IMR-90 (cell line): ENCODE results near the gene EIF3A. TPM values are rescaled to one million over a fixed set of nuclear protein-coding genes. Genes with fewer than 3 reads are reported as not detected.

ENCODE experiments used
- ATAC-seq: fragments of 200-7000 bp; cut with Tn5 transposase; 2 replicates; pipeline ENCODE4 v1.9.1; 2020; ENCODE audit warnings: low read depth, mild to moderate bottlenecking, moderate library complexity
- BruUV-seq: library from RNA; stranded (reverse); fragments of 400-500 nt; replicated peaks from 2 replicates; lab custom pipeline; 2021; lab: Mats Ljungman, UMichigan
- CTCF ChIA-PET: fragments of 300-600 bp; formaldehyde crosslinking; extraction: SDS; loops from one replicate; lab custom pipeline; 2021; ENCODE audit warnings: antibody characterized with exemption; lab: Yijun Ruan, JAX
- POLR2A ChIA-PET: fragments of 300-600 bp; sonication (Branson Sonifier 250); formaldehyde crosslinking; loops from one replicate; lab custom pipeline; 2022; ENCODE audit warnings: antibody characterized with exemption; ENCODE audit not compliant: unreplicated experiment; lab: Charles Lee
- DNase-seq: peaks from one replicate; pipeline ENCODE4 v3.0.0; 2013
- H2AFZ ChIP-seq: replicated peaks from 2 replicates; pipeline ENCODE3; 2013; ENCODE audit warnings: low read length, mild to moderate bottlenecking; ENCODE audit not compliant: poor library complexity
- H2AK5ac ChIP-seq: 2 replicates; pipeline ENCODE4 v1.6.1; 2013; ENCODE audit warnings: low read depth, low read length, inconsistent platforms
- H2AK9ac ChIP-seq: replicated peaks from 2 replicates; pipeline ENCODE3; 2013; ENCODE audit warnings: mild to moderate bottlenecking, low read depth, low read length, moderate library complexity; ENCODE audit not compliant: poor library complexity
- H2BK120ac ChIP-seq: 2 replicates; pipeline ENCODE4 v1.6.1; 2013; ENCODE audit warnings: low read depth, low read length, inconsistent platforms
- H2BK15ac ChIP-seq: 3 replicates; pipeline ENCODE4 v1.6.1; 2013; ENCODE audit warnings: low read depth, low read length, inconsistent platforms
- H2BK20ac ChIP-seq: 2 replicates; pipeline ENCODE4 v1.6.1; 2013; ENCODE audit warnings: low read depth, mild to moderate bottlenecking, inconsistent platforms, low read length, moderate library complexity
- H2BK5ac ChIP-seq: 2 replicates; pipeline ENCODE4 v1.6.1; 2013; ENCODE audit warnings: mild to moderate bottlenecking, low read depth, low read length, inconsistent platforms; ENCODE audit not compliant: poor library complexity, severe bottlenecking
- H3K14ac ChIP-seq: replicated peaks from 2 replicates; pipeline ENCODE4 v1.6.1; 2013; ENCODE audit warnings: low read depth, low read length, inconsistent platforms
- H3K18ac ChIP-seq: 2 replicates; pipeline ENCODE4 v1.6.1; 2013; ENCODE audit warnings: low read depth, low read length, control low read depth
- H3K23ac ChIP-seq: 2 replicates; pipeline ENCODE4 v1.6.1; 2013; ENCODE audit warnings: low read depth, low read length, inconsistent platforms
- H3K27ac ChIP-seq: 2 replicates; pipeline ENCODE4 v1.5.1; 2013; ENCODE audit warnings: mild to moderate bottlenecking, control low read depth, low read length; ENCODE audit not compliant: insufficient read depth
- H3K27me3 ChIP-seq: 2 replicates; pipeline ENCODE4 v1.6.1; 2013; ENCODE audit warnings: low read length; ENCODE audit not compliant: control insufficient read depth, insufficient read depth
- H3K36me3 ChIP-seq: 2 replicates; pipeline ENCODE4 v1.6.1; 2013; ENCODE audit warnings: low read length, mixed read lengths; ENCODE audit not compliant: control insufficient read depth, insufficient read depth
- H3K4ac ChIP-seq: 2 replicates; pipeline ENCODE4 v1.6.1; 2013; ENCODE audit warnings: low read depth, low read length, inconsistent platforms
- H3K4me1 ChIP-seq: 2 replicates; pipeline ENCODE4 v1.6.1; 2013; ENCODE audit warnings: low read length, mixed read lengths; ENCODE audit not compliant: control insufficient read depth, insufficient read depth
- H3K4me2 ChIP-seq: 2 replicates; pipeline ENCODE4 v1.6.1; 2013; ENCODE audit warnings: low read depth, mild to moderate bottlenecking, control low read depth, low read length, moderate library complexity
- H3K4me3 ChIP-seq: 2 replicates; pipeline ENCODE4 v1.5.1; 2013; ENCODE audit warnings: low read depth, mild to moderate bottlenecking, control low read depth, low read length, moderate library complexity; ENCODE audit not compliant: insufficient read depth
- H3K56ac ChIP-seq: 2 replicates; pipeline ENCODE4 v1.6.1; 2013; ENCODE audit warnings: low read length, inconsistent platforms; ENCODE audit not compliant: insufficient read depth; ENCODE audit errors: extremely low read depth
- H3K79me1 ChIP-seq, 2 experiments: 2 replicates each; pipeline ENCODE4 v1.6.1; 2013; ENCODE audit warnings: low read length in 2 of 2, inconsistent platforms in 1 of 2, low read depth in 1 of 2
- H3K9ac ChIP-seq: 2 replicates; pipeline ENCODE4 v1.6.1; 2013; ENCODE audit warnings: low read depth, low read length, control low read depth
- H3K9me1 ChIP-seq: 2 replicates; pipeline ENCODE4 v1.6.1; 2013; ENCODE audit warnings: low read length, inconsistent platforms; ENCODE audit not compliant: insufficient read depth
- H3K9me3 ChIP-seq: 2 replicates; pipeline ENCODE4 v1.6.1; 2013; ENCODE audit warnings: low read length; ENCODE audit not compliant: control insufficient read depth, insufficient read depth
- H4K20me1 ChIP-seq: 2 replicates; pipeline ENCODE4 v1.6.1; 2013; ENCODE audit warnings: low read length, inconsistent platforms; ENCODE audit not compliant: insufficient read depth
- H4K5ac ChIP-seq: 2 replicates; pipeline ENCODE4 v1.6.1; 2013; ENCODE audit warnings: mild to moderate bottlenecking, low read depth, low read length, control low read depth
- H4K8ac ChIP-seq, 2 experiments: 2 replicates each; pipeline ENCODE4 v1.6.1; 2013; ENCODE audit warnings: low read depth in 2 of 2, low read length in 2 of 2, control low read depth in 1 of 2, inconsistent platforms in 1 of 2
- H4K91ac ChIP-seq: 2 replicates; pipeline ENCODE4 v1.6.1; 2013; ENCODE audit warnings: low read depth, low read length, inconsistent platforms; ENCODE audit not compliant: insufficient read depth
- BHLHE40 ChIP-seq: fragments of 150-350 bp; IDR thresholded peaks from 2 replicates; pipeline ENCODE4 v1.6.1; 2016; ENCODE audit warnings: mild to moderate bottlenecking, low read depth, low read length
- CEBPB ChIP-seq: IDR thresholded peaks from 2 replicates; pipeline ENCODE4 v1.6.1; 2012; ENCODE audit warnings: low read depth, low read length, improper control_type of control experiment
- CHD1 ChIP-seq: IDR thresholded peaks from 2 replicates; pipeline ENCODE4 v1.6.1; 2012; ENCODE audit warnings: low read depth, low read length, improper control_type of control experiment
- FOS ChIP-seq: fragments of 150-350 bp; IDR thresholded peaks from 2 replicates; pipeline ENCODE4 v1.6.1; 2016; ENCODE audit warnings: low read depth, low read length
- MAFK ChIP-seq: IDR thresholded peaks from 2 replicates; pipeline ENCODE4 v1.6.1; 2012; ENCODE audit warnings: low read depth, low read length, improper control_type of control experiment
- MAZ ChIP-seq: IDR thresholded peaks from 2 replicates; pipeline ENCODE4 v1.6.1; 2012; ENCODE audit warnings: low read depth, mild to moderate bottlenecking, low read length, improper control_type of control experiment, moderate library complexity, borderline replicate concordance
- MXI1 ChIP-seq: IDR thresholded peaks from 2 replicates; pipeline ENCODE4 v1.6.1; 2012; ENCODE audit warnings: low read depth, mild to moderate bottlenecking, low read length, moderate library complexity, borderline replicate concordance
- NFE2L2 ChIP-seq: fragments of 150-350 bp; IDR thresholded peaks from 2 replicates; pipeline ENCODE4 v1.6.1; 2016; ENCODE audit warnings: low read depth, mild to moderate bottlenecking, low read length
- POLR2A ChIP-seq: IDR thresholded peaks from 2 replicates; pipeline ENCODE4 v1.6.1; 2012; ENCODE audit warnings: mild to moderate bottlenecking, low read depth, low read length
- RAD21 ChIP-seq: IDR thresholded peaks from 2 replicates; pipeline ENCODE4 v1.6.1; 2012; ENCODE audit warnings: low read length, improper control_type of control experiment
- RCOR1 ChIP-seq: IDR thresholded peaks from 2 replicates; pipeline ENCODE4 v1.6.1; 2012; ENCODE audit warnings: mild to moderate bottlenecking, low read length, improper control_type of control experiment; ENCODE audit not compliant: insufficient replicate concordance
- RFX5 ChIP-seq: IDR thresholded peaks from 2 replicates; pipeline ENCODE4 v1.8.0; 2012; ENCODE audit warnings: low read depth, mild to moderate bottlenecking, low read length, moderate library complexity
- SMC3 ChIP-seq: fragments of 150-350 bp; IDR thresholded peaks from 2 replicates; pipeline ENCODE4 v1.6.1; 2016; ENCODE audit warnings: low read depth, mild to moderate bottlenecking, antibody characterized with exemption, low read length, moderate library complexity
- WGBS, 2 experiments: methylation state at CpG; one replicate each; pipeline versions ENCODE4 v1.1.5 to v1.1.7; 2013; ENCODE audit warnings: missing lambda C conversion rate in 2 of 2; ENCODE audit not compliant: insufficient read length in 1 of 2; ENCODE audit errors: extremely low coverage in 2 of 2; 5-methylcytosine and 5-hydroxymethylcytosine counted together
- dilution Hi-C: fragments of 300-500 bp; cut with HindIII; formaldehyde crosslinking; loops from one replicate; pipeline ENCODE4 v1.14.3; 2018; ENCODE audit warnings: low sequenced_read_pairs; ENCODE audit not compliant: unreplicated experiment
- in situ Hi-C: fragments of 300-500 bp; cut with MboI; formaldehyde crosslinking; loops from 3 replicates; pipeline ENCODE4 v1.14.3; 2019; ENCODE audit warnings: low sequenced_read_pairs, inconsistent platforms, mixed read lengths
- intact Hi-C: fragments of 100-400 bp; cut with micrococcal nuclease; formaldehyde crosslinking; loops from 2 replicates; pipeline ENCODE4 v1.10.0; 2022
- polyA plus RNA-seq, 3 experiments: library from polyadenylated mRNA; depleted of rRNA; stranded (reverse); fragments of >200 nt; gene quantifications; 2 replicates each; pipeline ENCODE4 v1.2.3, GENCODE V29; 2012; ENCODE audit warnings: low replicate concordance in 1 of 3
- total RNA-seq: library from RNA; depleted of rRNA; stranded (reverse); fragments of >200 nt; gene quantifications from 2 replicates; pipeline ENCODE4 v1.2.3, GENCODE V29; 2012
- TF ChIP-seq, protein P1 (sequence below): fragments of 150-350 bp; IDR thresholded peaks from 2 replicates; pipeline ENCODE4 v1.6.1; 2017; ENCODE audit warnings: mild to moderate bottlenecking, antibody characterized with exemption, low read length, low read depth
- TF ChIP-seq, protein P2 (sequence below): fragments of 150-350 bp; IDR thresholded peaks from 2 replicates; pipeline ENCODE4 v1.6.1; 2016; ENCODE audit warnings: low read depth, mild to moderate bottlenecking, low read length, moderate library complexity, borderline replicate concordance
- TF ChIP-seq, protein P3 (sequence below): conservative IDR thresholded peaks from 2 replicates; pipeline ENCODE4 v1.5.1; 2012; ENCODE audit warnings: mild to moderate bottlenecking, low read depth, low read length, improper control_type of control experiment

Gene EIF3A
- total and polyA plus RNA-seq, 2 of the 4 experiments (the other 2 are of a cell fraction) = 49.6 to 145 TPM

DNA sequence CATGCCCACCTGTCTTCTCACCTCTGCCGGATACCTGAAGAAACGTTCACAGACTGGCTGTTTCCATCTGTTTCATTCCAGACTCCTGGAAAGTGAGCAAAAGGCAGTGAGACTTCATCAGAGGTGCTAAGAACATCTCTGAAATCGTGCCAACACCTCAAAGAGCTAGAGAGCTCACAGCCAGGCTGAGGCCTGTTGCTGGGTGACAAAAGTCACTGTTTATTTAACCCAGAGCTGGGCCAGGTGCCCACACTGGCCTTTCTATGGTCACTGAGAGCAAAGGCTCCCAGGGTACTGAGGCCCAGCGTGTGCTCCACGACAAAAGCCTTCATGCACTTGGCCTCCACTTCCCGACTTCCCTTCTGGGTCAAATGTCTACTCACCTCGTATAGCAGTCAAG, 54.8 kb downstream of the EIF3A start:
- in situ Hi-C loops (loop anchor here (10.0 kb wide), 1 partner anchor 271 kb away; the partner anchor contains the start of gene CACUL1), dilution Hi-C loops (no loop called here), intact Hi-C loops (loop anchor here (10.0 kb wide), 1 partner anchor 301 kb away; no protein-coding TSS in a partner anchor)
- H3K36me3 ChIP-seq = no peaks in the 10 kb centered on the region
- H2BK5ac ChIP-seq = no peak overlapping the region
- no peak overlapping the region for H3K14ac ChIP-seq
- no peak overlapping the region for H4K5ac ChIP-seq
- H3K27ac ChIP-seq = no peak overlapping the region
- ATAC-seq (no peak), DNase-seq (no peak)
- H3K4me3 ChIP-seq = no peak overlapping the region
- H2AK9ac ChIP-seq = no peak overlapping the region
- WGBS, 2 experiments = 71% methylated on average over 5 of the region's 7 CpGs; no CpG with 5 or more reads in 1 of the 2 experiments
- peaks cover 16% of the 10 kb centered on the region for H3K4me1 ChIP-seq
- H3K9me1 ChIP-seq = peaks cover 10% of the 10 kb centered on the region; the same call in 1 of the 2 replicates
- no peaks in the 10 kb centered on the region for H3K79me1 ChIP-seq
- no peak overlapping the region for H3K56ac ChIP-seq
- H2AFZ ChIP-seq = no peak overlapping the region
- H3K27me3 ChIP-seq = peaks cover 9% of the 10 kb centered on the region; the same call in 1 of the 2 replicates
- no peak overlapping the region for H3K23ac ChIP-seq
- no peak overlapping the region for H4K8ac ChIP-seq
- no peak overlapping the region for H3K4ac ChIP-seq
- H2BK120ac ChIP-seq = no peak overlapping the region
- no peak overlapping the region for H3K18ac ChIP-seq
- no peaks in the 10 kb centered on the region for H3K9me3 ChIP-seq
- H3K9ac ChIP-seq = no peak overlapping the region
- TF ChIP-seq MXI1 (no peak), RFX5 (no peak), RAD21 (no peak), CEBPB (no peak), POLR2A (no peak), CHD1 (no peak), NFE2L2 (no peak), SMC3 (no peak), FOS (no peak), MAZ (no peak), MAFK (no peak), RCOR1 (no peak), BHLHE40 (no peak)
- TF ChIP-seq, protein P1, sequence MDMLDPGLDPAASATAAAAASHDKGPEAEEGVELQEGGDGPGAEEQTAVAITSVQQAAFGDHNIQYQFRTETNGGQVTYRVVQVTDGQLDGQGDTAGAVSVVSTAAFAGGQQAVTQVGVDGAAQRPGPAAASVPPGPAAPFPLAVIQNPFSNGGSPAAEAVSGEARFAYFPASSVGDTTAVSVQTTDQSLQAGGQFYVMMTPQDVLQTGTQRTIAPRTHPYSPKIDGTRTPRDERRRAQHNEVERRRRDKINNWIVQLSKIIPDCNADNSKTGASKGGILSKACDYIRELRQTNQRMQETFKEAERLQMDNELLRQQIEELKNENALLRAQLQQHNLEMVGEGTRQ = no peak
- TF ChIP-seq, protein P2, sequence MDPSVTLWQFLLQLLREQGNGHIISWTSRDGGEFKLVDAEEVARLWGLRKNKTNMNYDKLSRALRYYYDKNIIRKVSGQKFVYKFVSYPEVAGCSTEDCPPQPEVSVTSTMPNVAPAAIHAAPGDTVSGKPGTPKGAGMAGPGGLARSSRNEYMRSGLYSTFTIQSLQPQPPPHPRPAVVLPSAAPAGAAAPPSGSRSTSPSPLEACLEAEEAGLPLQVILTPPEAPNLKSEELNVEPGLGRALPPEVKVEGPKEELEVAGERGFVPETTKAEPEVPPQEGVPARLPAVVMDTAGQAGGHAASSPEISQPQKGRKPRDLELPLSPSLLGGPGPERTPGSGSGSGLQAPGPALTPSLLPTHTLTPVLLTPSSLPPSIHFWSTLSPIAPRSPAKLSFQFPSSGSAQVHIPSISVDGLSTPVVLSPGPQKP = no peak
- TF ChIP-seq, protein P3, sequence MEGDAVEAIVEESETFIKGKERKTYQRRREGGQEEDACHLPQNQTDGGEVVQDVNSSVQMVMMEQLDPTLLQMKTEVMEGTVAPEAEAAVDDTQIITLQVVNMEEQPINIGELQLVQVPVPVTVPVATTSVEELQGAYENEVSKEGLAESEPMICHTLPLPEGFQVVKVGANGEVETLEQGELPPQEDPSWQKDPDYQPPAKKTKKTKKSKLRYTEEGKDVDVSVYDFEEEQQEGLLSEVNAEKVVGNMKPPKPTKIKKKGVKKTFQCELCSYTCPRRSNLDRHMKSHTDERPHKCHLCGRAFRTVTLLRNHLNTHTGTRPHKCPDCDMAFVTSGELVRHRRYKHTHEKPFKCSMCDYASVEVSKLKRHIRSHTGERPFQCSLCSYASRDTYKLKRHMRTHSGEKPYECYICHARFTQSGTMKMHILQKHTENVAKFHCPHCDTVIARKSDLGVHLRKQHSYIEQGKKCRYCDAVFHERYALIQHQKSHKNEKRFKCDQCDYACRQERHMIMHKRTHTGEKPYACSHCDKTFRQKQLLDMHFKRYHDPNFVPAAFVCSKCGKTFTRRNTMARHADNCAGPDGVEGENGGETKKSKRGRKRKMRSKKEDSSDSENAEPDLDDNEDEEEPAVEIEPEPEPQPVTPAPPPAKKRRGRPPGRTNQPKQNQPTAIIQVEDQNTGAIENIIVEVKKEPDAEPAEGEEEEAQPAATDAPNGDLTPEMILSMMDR = no peak
- POLR2A ChIA-PET = no interaction called here
- no peak overlapping the region for H2BK15ac ChIP-seq
- H2AK5ac ChIP-seq = 0 out of 2 replicates have a peak overlapping the region, but pooled peaks have one; percentile 18
- BruUV-seq = no TSS peak
- H4K91ac ChIP-seq = no peak overlapping the region
- no peak overlapping the region for H2BK20ac ChIP-seq
- CTCF ChIA-PET = interaction anchor here (0.8 kb wide), 1 partner anchor 20 kb away, joined by 3 read pairs; no protein-coding TSS in a partner anchor
- H3K4me2 ChIP-seq = no peak overlapping the region
- peaks cover 23% of the 10 kb centered on the region for H4K20me1 ChIP-seq
